Measurements from ENCODE around the gene CEP72.
"Not testable (repeated sequence)": the region's sequence is repeated elsewhere in the genome, so short reads cannot be mapped to it uniquely, and the experiment has no call there.

DNA sequence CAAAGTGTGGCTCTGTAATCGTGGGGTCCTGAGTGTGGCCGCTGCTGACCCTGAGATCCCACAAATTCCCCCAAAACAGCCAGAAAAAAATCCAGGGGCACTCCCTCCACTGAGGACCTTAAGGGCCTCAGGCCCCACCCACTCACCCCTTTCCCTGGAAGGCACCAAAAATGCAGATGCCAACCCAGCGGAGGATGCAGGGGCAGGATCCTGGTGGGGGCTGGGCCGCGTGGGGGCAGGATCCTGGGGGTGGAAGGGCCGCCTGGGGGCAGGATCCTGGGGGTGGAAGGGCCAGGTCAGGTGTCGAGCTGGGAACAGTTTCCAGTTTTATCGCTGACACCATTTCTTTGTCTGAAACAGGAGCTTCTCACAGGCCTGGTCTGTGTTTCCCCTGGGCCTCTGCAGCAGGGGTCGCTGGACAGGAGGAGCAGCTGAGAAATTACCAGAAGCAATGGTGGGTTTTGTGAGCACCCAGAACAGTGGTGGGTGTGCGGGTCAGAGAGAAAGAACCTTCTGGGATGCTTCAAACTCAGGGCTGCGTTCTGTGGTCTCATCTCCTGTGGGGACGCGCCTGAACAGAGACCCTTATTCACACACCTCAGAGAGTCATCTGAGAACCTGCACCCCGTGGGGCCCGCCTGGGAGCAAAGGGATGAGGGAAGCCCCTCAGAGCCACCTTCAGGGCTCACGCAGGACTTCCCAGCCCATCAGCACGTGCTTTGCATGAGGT, 67.2 kb downstream of the CEP72 start:
- TF ChIP-seq, protein P1, sequence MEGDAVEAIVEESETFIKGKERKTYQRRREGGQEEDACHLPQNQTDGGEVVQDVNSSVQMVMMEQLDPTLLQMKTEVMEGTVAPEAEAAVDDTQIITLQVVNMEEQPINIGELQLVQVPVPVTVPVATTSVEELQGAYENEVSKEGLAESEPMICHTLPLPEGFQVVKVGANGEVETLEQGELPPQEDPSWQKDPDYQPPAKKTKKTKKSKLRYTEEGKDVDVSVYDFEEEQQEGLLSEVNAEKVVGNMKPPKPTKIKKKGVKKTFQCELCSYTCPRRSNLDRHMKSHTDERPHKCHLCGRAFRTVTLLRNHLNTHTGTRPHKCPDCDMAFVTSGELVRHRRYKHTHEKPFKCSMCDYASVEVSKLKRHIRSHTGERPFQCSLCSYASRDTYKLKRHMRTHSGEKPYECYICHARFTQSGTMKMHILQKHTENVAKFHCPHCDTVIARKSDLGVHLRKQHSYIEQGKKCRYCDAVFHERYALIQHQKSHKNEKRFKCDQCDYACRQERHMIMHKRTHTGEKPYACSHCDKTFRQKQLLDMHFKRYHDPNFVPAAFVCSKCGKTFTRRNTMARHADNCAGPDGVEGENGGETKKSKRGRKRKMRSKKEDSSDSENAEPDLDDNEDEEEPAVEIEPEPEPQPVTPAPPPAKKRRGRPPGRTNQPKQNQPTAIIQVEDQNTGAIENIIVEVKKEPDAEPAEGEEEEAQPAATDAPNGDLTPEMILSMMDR (IDR thresholded peaks at IDR 0.05) = not testable (repeated sequence)
- not testable (repeated sequence) for TF ChIP-seq EZH2 (IDR thresholded peaks at IDR 0.05)
